Stimulated activated CD8-positive, alpha-beta memory T cell treated with anti-CD3 and anti-CD28 coated beads, Interleukin-15, amount 100 ng/mL, for 48 hours (primary cell): ENCODE data around the gene B3GAT1.

Source experiments
- DNase-seq, 2 donors: peaks; one replicate each; pipeline ENCODE4 v3.0.0-alpha.2; 2020; ENCODE audit warnings: low read depth in 2 of 2

The B3GAT1 gene

GRCh38 chr11:134333312-134333711, 78.7 kb downstream of the B3GAT1 start:
- DNase-seq, result no peak

DNA sequence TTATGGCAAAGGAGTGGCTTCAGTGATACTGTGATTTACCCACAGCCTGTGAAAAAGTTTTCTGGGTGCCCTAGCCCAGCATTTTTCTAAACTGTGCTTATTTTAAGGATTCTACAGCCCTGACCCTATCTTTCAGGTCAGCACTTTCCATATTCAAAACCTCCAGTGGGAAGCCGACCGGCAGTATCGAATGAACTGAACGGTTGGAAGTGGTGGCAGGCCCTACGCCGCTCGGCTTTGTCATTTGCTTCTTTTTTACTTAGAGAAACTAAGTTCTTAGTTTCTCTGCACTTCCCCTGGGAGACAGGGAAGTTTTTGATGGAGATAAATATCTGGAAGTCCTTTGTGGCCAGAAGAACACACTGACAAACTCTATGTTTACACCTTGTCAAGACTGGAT, 79.3 kb downstream of the B3GAT1 start:
- DNase-seq, result no peak

DNA sequence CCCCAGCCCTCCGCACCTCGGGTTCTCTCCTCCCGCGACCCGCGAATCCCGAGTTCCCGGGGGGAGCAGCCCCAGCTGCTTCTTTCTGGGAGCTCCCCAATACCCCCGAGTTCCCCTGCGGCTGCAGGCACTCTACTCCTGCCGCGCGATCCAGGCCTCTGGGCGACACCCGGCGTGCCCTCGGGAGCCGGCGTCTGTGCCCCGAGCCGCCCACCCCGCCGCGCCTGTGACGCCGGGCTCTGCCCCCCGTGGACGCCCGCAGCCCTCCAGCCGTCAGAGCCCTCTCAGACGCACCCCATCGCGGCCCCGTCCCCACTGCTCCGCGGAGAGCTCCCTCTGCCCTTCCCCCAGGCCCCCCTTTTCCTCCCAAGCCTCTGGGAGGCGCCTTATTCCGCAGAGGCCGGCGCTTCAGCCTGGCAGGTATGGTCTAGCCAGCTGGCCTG, 79.8 kb downstream of the B3GAT1 start:
- no peak for DNase-seq

GRCh38 chr11:134331354-134332188, 80.5 kb downstream of the B3GAT1 start, which contains the start of gene GLB1L2:
GLB1L2 (plus strand) TSS chr11:134331988; CDS start chr11:134332062, 74 bp downstream.
- DNase-seq, result peak; percentile 70 to 72

DNA sequence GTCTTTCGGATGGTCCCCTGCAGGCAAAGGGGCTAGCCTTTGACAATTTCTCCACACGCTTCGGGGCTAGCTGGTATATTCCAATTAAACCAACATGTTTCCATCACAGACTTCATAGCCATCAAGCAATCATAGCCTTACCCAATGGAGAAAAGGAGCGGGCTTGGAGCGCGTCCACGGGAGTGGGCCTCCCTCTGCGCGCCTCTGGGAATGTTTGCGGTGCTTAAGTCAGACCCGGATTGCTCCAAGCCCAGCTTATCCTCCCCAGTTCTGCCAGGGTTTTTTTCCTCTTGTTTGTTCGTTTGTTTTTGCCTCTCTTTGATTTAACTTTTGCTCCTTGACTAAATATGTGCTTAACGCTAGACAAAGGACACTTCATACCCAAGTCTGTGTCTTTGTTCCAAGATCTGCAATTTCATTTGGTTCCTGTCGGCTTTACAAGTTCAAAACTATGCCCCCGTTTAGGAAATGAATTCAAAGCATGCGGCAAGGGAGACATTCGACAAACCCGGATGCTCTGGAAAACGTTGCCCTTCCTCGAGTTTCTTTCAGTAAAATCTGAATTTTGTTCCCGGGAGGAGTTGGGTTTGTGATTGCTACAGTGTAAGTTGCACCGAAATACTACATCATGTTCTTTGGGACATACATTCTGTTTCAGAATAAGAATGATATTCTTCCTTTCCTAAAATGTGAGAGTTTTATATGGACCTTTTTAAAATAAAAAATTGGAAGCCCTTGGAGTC, 81.3 kb downstream of the B3GAT1 start:
- no peak for DNase-seq
